ENCODE results near the gene VSTM5.
"Not testable (repeated sequence)": the region's sequence is repeated elsewhere in the genome, so short reads cannot be mapped to it uniquely, and the experiment has no call there.

The VSTM5 gene
- total RNA-seq, result 0 to 0.07 (median 0) reads per million in 18 experiments

GRCh38 chr11:93850594-93851018, at the start of gene VSTM5:
Gene VSTM5 (minus strand): TSS chr11:93850618. CDS start chr11:93850502, 116 bp downstream.
- no peak for DNase-seq

GRCh38 chr11:93895106-93895862, 44.9 kb upstream of the VSTM5 start:
- peak in 1 of 2 donors; percentile 4 for DNase-seq

- no peak for DNase-seq
These were observed 40.1 kb upstream of the VSTM5 start for GRCh38 chr11:93890391-93891051.

GRCh38 chr11:93887111-93887510, 36.7 kb upstream of the VSTM5 start:
- no peak for DNase-seq

GRCh38 chr11:93879114-93879513, 28.7 kb upstream of the VSTM5 start:
- DNase-seq, result not testable (repeated sequence)

GRCh38 chr11:93875637-93876036, 25.2 kb upstream of the VSTM5 start:
- DNase-seq, result no peak

- no peak for DNase-seq
These were observed 21.1 kb upstream of the VSTM5 start for GRCh38 chr11:93871526-93871925.

GRCh38 chr11:93870616-93871015, 20.2 kb upstream of the VSTM5 start:
- no peak for DNase-seq

GRCh38 chr11:93869830-93870229, 19.4 kb upstream of the VSTM5 start:
- DNase-seq, result no peak

GRCh38 chr11:93868404-93868803, 18.0 kb upstream of the VSTM5 start:
- DNase-seq, result not testable (repeated sequence)

- DNase-seq, result no peak
These were observed 11.4 kb upstream of the VSTM5 start for GRCh38 chr11:93861808-93862207.

- DNase-seq, result no peak
These were observed 7.8 kb upstream of the VSTM5 start for GRCh38 chr11:93858121-93858775.

GRCh38 chr11:93857413-93858120, 7.1 kb upstream of the VSTM5 start:
- DNase-seq, result no peak

GRCh38 chr11:93852242-93852641, 1.8 kb upstream of the VSTM5 start:
- no peak for DNase-seq

- DNase-seq, result no peak
These were observed 446 bp downstream of the VSTM5 start for GRCh38 chr11:93849751-93850593.

- DNase-seq, result no peak
These were observed 1.2 kb downstream of the VSTM5 start for GRCh38 chr11:93849201-93849600.

GRCh38 chr11:93846411-93846810, 4.0 kb downstream of the VSTM5 start:
- DNase-seq, result no peak

- DNase-seq, result no peak
These were observed 5.0 kb downstream of the VSTM5 start for GRCh38 chr11:93845181-93846092.

GRCh38 chr11:93844568-93844967, 5.8 kb downstream of the VSTM5 start:
- no peak for DNase-seq

- no peak for DNase-seq
These were observed 6.5 kb downstream of the VSTM5 start for GRCh38 chr11:93843906-93844305.

- no peak for DNase-seq
These were observed 8.0 kb downstream of the VSTM5 start for GRCh38 chr11:93842461-93842860.
